ENCODE data around the gene SLC12A8. TPM values are rescaled to one million over a fixed set of nuclear protein-coding genes. Genes with fewer than 3 reads are reported as not detected.

Gene SLC12A8
- total and polyA plus RNA-seq, 4 experiments from 2014 or later, result not detected

DNA sequence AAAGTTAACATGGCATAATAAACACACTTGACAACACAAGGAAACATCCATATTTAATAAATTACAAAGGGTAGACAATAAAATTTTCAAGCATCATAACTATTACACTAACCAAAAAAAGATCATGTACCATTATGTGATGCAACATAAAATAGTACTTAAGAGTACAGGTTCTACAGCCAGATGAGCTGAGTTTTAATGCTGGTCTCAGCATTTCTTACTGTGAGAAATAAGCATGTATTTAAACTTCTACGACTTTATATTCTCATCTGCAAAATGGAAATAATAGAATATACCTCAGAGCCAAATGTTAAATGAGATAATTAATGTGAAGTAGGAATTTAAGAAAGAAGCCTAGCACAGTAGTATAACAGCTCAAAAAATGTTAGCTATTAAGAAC, 33.7 kb upstream of the SLC12A8 start:
- ChIA-PET CTCF (ENCODE audit: partially characterized antibody) (no interaction called here), POLR2A (ENCODE audit: partially characterized antibody) (no interaction called here)
- Mint-ChIP-seq H3K27ac (no peak overlapping the region), H3K36me3 (peaks cover 29% of the 10 kb centered on the region in 2 donors), H3K4me3 (no peak overlapping the region), H3K9me3 (no peaks in the 10 kb centered on the region), H3K4me1 (peaks cover 0 to 10% (median 3%) of the 10 kb centered on the region in 4 donors), H3K27me3 (no peaks in the 10 kb centered on the region)
- Histone ChIP-seq H3K9me3 (ENCODE audit: control insufficient read depth in 1 of 2, low read length in 2 of 2) (no peaks in the 10 kb centered on the region), H3K4me1 (ENCODE audit: insufficient read depth, low read length) (no peaks in the 10 kb centered on the region), H3K27ac (ENCODE audit: low read depth, low read length) (no peak overlapping the region), H3K4me3 (ENCODE audit: low read length in 2 of 2) (no peak overlapping the region), H3K27me3 (ENCODE audit: insufficient read depth, low read length) (no peaks in the 10 kb centered on the region), H3K36me3 (ENCODE audit: insufficient read depth, low read length) (no peaks in the 10 kb centered on the region)
- DNase-seq, result no peak
- intact Hi-C loops (cut with micrococcal nuclease), result no loop called here

DNA sequence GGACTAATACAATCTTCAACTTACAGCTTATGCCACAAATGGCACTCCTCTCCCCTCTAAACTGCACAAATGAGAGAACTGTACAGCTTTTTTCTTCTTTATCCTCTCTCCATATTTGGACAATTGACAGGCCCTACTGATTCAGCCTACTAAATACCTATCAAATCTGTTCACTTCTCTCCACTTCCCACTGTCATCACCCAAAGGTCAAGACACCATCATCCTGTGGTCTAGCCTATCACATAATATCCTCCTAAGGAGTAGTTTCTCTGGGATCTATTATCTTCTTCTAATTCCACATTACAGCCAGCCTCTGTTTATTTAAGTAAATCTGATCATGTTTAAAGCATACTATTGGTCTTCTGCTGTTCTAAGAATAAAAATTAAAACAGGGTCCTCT, 33.0 kb upstream of the SLC12A8 start:
- Mint-ChIP-seq H3K27ac (peak overlapping the region in 2 of 7 donors; percentile 11 to 47), H3K27me3 (no peaks in the 10 kb centered on the region), H3K4me3 (no peak overlapping the region), H3K36me3 (peaks cover 29 to 30% of the 10 kb centered on the region in 2 donors), H3K4me1 (peaks cover 0 to 10% (median 3%) of the 10 kb centered on the region in 4 donors), H3K9me3 (no peaks in the 10 kb centered on the region)
- no peak overlapping the region for H3K4me3 ChIP-seq (ENCODE audit: low read length in 2 of 2)
- H3K36me3 ChIP-seq (ENCODE audit: insufficient read depth, low read length), result no peaks in the 10 kb centered on the region
- no peaks in the 10 kb centered on the region for H3K4me1 ChIP-seq (ENCODE audit: insufficient read depth, low read length)
- no peaks in the 10 kb centered on the region for H3K27me3 ChIP-seq (ENCODE audit: insufficient read depth, low read length)
- intact Hi-C loops (cut with micrococcal nuclease), result no loop called here
- DNase-seq, result no peak
- H3K9me3 ChIP-seq (ENCODE audit: control insufficient read depth in 1 of 2, low read length in 2 of 2), result no peaks in the 10 kb centered on the region
- ChIA-PET POLR2A (ENCODE audit: partially characterized antibody) (no interaction called here), CTCF (ENCODE audit: partially characterized antibody) (no interaction called here)
- H3K27ac ChIP-seq (ENCODE audit: low read depth, low read length), result no peak overlapping the region

DNA sequence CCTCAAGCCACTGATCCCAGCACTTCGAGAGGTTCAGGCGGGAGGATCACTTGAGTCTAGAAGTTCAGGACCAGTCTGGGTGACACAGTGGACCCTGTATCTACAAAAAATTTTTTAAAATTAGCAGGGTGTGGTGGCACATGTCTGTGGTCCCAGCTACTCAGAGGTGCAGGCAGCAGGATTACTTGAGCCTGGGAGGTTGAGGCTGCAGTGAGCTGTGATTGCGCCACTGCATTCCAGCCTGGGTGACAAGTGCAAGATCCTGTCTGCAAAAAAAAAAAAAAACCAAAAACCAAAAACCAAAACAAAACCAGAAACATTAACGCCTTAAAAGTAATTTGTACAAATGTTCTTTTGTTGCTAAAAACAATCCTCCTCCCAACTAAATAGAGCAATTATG, 27.9 kb upstream of the SLC12A8 start:
- DNase-seq, result no peak
- Mint-ChIP-seq H3K4me1 (peaks cover 0 to 6% (median 3%) of the 10 kb centered on the region in 4 donors), H3K36me3 (peaks cover 47 to 53% of the 10 kb centered on the region in 2 donors), H3K27me3 (no peaks in the 10 kb centered on the region), H3K9me3 (peaks cover 0 to 4% (median 0%) of the 10 kb centered on the region in 8 donors), H3K4me3 (no peak overlapping the region), H3K27ac (no peak overlapping the region)
- Histone ChIP-seq H3K4me1 (ENCODE audit: insufficient read depth, low read length) (no peaks in the 10 kb centered on the region), H3K27me3 (ENCODE audit: insufficient read depth, low read length) (no peaks in the 10 kb centered on the region), H3K27ac (ENCODE audit: low read depth, low read length) (no peak overlapping the region), H3K36me3 (ENCODE audit: insufficient read depth, low read length) (peaks cover 5% of the 10 kb centered on the region), H3K4me3 (ENCODE audit: low read length in 2 of 2) (no peak overlapping the region), H3K9me3 (ENCODE audit: control insufficient read depth in 1 of 2, low read length in 2 of 2) (no peaks in the 10 kb centered on the region)
- ChIA-PET POLR2A (ENCODE audit: partially characterized antibody) (no interaction called here), CTCF (ENCODE audit: partially characterized antibody) (no interaction called here)
- intact Hi-C loops (cut with micrococcal nuclease), result no loop called here

DNA sequence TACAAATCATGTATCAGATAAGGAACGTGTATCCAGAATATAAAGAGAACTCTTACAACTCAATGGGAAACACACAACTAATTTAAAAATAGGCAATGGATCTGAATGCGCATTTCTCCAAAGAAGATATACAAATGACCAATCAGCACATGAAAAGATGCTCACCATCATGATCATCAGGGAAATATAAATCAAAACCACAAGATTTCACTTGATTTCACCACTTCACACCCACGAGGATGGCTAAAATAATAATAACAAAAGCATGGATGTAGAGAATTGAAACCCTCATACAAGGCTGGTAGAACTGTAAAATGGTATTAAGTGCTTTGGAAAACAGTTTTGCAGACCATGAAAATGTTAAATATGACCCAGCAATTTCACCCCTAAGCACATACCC, 26.7 kb upstream of the SLC12A8 start:
- intact Hi-C loops (cut with micrococcal nuclease), result no loop called here
- DNase-seq, result no peak
- peaks cover 0 to 6% (median 3%) of the 10 kb centered on the region in 4 donors for H3K4me1 Mint-ChIP-seq
- no peak overlapping the region for H3K27ac Mint-ChIP-seq
- Histone ChIP-seq H3K27ac (ENCODE audit: low read depth, low read length) (no peak overlapping the region), H3K27me3 (ENCODE audit: insufficient read depth, low read length) (no peaks in the 10 kb centered on the region), H3K4me3 (ENCODE audit: low read length in 2 of 2) (no peak overlapping the region), H3K4me1 (ENCODE audit: insufficient read depth, low read length) (no peaks in the 10 kb centered on the region), H3K36me3 (ENCODE audit: insufficient read depth, low read length) (peaks cover 5% of the 10 kb centered on the region), H3K9me3 (ENCODE audit: control insufficient read depth in 1 of 2, low read length in 2 of 2) (no peaks in the 10 kb centered on the region)
- peaks cover 0 to 4% (median 0%) of the 10 kb centered on the region in 8 donors for H3K9me3 Mint-ChIP-seq
- POLR2A ChIA-PET (ENCODE audit: partially characterized antibody), result no interaction called here
- peaks cover 51 to 52% of the 10 kb centered on the region in 2 donors for H3K36me3 Mint-ChIP-seq
- H3K4me3 Mint-ChIP-seq, result no peak overlapping the region
- CTCF ChIA-PET (ENCODE audit: partially characterized antibody), result no interaction called here
- H3K27me3 Mint-ChIP-seq, result no peaks in the 10 kb centered on the region

DNA sequence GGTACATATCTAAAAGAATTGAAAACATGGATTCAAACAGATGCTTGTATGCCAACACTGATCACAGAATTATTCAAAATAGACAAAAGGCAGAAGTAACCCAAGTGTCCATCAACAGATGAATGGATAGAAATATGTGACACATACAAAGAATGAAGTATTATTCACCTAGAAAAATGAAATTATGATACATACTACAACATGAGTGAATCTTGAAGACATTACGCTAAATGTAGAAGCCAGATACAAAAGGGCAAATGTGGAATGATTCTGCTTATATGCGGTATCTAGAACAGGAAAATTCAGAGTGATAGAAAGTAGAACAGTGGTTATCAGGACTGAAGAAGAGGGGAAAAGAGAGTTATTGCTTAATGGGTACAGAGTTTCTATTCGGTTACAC, 26.2 kb upstream of the SLC12A8 start:
- no peaks in the 10 kb centered on the region for H3K27me3 Mint-ChIP-seq
- H3K4me1 Mint-ChIP-seq, result peaks cover 0 to 6% (median 2%) of the 10 kb centered on the region in 4 donors
- no peaks in the 10 kb centered on the region for H3K4me1 ChIP-seq (ENCODE audit: insufficient read depth, low read length)
- no peaks in the 10 kb centered on the region for H3K9me3 ChIP-seq (ENCODE audit: control insufficient read depth in 1 of 2, low read length in 2 of 2)
- no peak overlapping the region for H3K27ac ChIP-seq (ENCODE audit: low read depth, low read length)
- H3K36me3 Mint-ChIP-seq, result peaks cover 52 to 54% of the 10 kb centered on the region in 2 donors
- H3K27me3 ChIP-seq (ENCODE audit: insufficient read depth, low read length), result no peaks in the 10 kb centered on the region
- H3K36me3 ChIP-seq (ENCODE audit: insufficient read depth, low read length), result peaks cover 5% of the 10 kb centered on the region
- H3K27ac Mint-ChIP-seq, result no peak overlapping the region
- no peak for DNase-seq
- intact Hi-C loops (cut with micrococcal nuclease), result no loop called here
- ChIA-PET POLR2A (ENCODE audit: partially characterized antibody) (no interaction called here), CTCF (ENCODE audit: partially characterized antibody) (no interaction called here)
- peaks cover 0 to 4% (median 0%) of the 10 kb centered on the region in 8 donors for H3K9me3 Mint-ChIP-seq
- no peak overlapping the region for H3K4me3 ChIP-seq (ENCODE audit: low read length in 2 of 2)
- no peak overlapping the region for H3K4me3 Mint-ChIP-seq

DNA sequence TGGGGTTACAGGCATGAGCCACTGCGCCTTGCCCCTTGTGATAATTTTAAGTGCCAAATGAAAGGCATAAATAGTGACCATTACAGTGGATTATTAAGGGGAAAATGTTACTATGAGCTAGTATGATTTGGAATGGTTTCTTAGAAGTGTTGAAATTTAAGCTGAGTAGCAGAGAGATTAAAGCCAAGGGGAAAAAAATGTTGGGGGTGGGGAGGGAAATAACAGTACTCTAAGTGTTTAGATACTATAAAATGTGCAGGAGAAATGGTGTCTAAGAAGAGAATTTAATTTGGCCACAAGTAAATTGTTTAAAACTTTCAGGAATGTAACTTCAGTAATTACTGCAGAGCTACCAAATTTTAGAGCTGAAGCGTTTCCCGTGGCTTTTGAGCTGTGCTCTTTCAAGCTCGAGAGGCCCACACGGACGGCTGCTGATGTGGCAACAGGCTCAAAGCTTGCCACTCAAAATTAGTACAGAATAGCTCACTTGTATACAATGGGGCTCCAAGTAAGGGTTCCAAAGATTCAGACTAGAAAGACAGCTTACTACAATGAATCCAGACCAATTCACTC, 23.9 kb upstream of the SLC12A8 start:
- H3K4me1 ChIP-seq (ENCODE audit: insufficient read depth, low read length), result no peaks in the 10 kb centered on the region
- CTCF ChIA-PET (ENCODE audit: partially characterized antibody), result interaction anchor here (1.6 kb wide), 1 partner anchor 16 kb away, joined by 3 read pairs; no protein-coding TSS in a partner anchor
- H3K27ac ChIP-seq (ENCODE audit: low read depth, low read length), result no peak overlapping the region
- POLR2A ChIA-PET (ENCODE audit: partially characterized antibody), result no interaction called here
- Mint-ChIP-seq H3K27me3 (no peaks in the 10 kb centered on the region), H3K9me3 (peaks cover 0 to 4% (median 0%) of the 10 kb centered on the region in 8 donors), H3K4me1 (peaks cover 0 to 6% (median 1%) of the 10 kb centered on the region in 4 donors), H3K36me3 (peaks cover 58 to 68% of the 10 kb centered on the region in 2 donors), H3K27ac (peak overlapping the region in 1 of 7 donors; percentile 58), H3K4me3 (no peak overlapping the region)
- no peak overlapping the region for H3K4me3 ChIP-seq (ENCODE audit: low read length in 2 of 2)
- peaks cover 14% of the 10 kb centered on the region for H3K36me3 ChIP-seq (ENCODE audit: insufficient read depth, low read length)
- DNase-seq, result no peak
- intact Hi-C loops (cut with micrococcal nuclease), result no loop called here
- no peaks in the 10 kb centered on the region for H3K27me3 ChIP-seq (ENCODE audit: insufficient read depth, low read length)
- H3K9me3 ChIP-seq (ENCODE audit: control insufficient read depth in 1 of 2, low read length in 2 of 2), result no peaks in the 10 kb centered on the region

DNA sequence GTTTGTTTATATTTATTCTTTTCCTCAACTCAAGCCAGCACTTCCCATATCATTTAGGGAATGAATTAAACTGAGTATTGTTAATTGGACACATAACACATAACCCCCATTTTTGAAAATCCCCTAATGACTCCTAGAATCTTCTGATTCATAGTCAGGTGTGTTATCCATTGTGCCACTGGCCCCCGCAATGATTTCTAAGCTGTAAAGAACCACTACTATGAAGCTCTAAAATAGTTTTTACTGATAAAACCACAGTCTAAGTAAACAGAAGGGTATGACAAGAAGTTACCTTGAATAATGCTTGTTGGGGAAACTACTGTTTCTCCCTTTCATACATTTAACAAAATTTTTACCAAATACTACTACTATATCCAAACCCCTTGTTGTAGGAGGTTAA, 22.3 kb upstream of the SLC12A8 start:
- ChIA-PET CTCF (ENCODE audit: partially characterized antibody) (no interaction called here), POLR2A (ENCODE audit: partially characterized antibody) (no interaction called here)
- Mint-ChIP-seq H3K4me1 (peaks cover 0 to 6% (median 1%) of the 10 kb centered on the region in 4 donors), H3K27me3 (no peaks in the 10 kb centered on the region), H3K27ac (no peak overlapping the region), H3K36me3 (peaks cover 53 to 62% of the 10 kb centered on the region in 2 donors), H3K9me3 (peaks cover 0 to 4% (median 0%) of the 10 kb centered on the region in 8 donors), H3K4me3 (no peak overlapping the region)
- no peak for DNase-seq
- Histone ChIP-seq H3K27ac (ENCODE audit: low read depth, low read length) (no peak overlapping the region), H3K4me1 (ENCODE audit: insufficient read depth, low read length) (no peaks in the 10 kb centered on the region), H3K9me3 (ENCODE audit: control insufficient read depth in 1 of 2, low read length in 2 of 2) (no peaks in the 10 kb centered on the region), H3K36me3 (ENCODE audit: insufficient read depth, low read length) (peaks cover 14% of the 10 kb centered on the region), H3K27me3 (ENCODE audit: insufficient read depth, low read length) (no peaks in the 10 kb centered on the region), H3K4me3 (ENCODE audit: low read length in 2 of 2) (no peak overlapping the region)
- intact Hi-C loops (cut with micrococcal nuclease), result no loop called here
